Adrenal gland (tissue), 12 donors: ENCODE measurements around the gene SEMA3G. TPM values are rescaled to one million over a fixed set of nuclear protein-coding genes. Genes with fewer than 3 reads are reported as not detected.

Experiments used
- DNase-seq, 7 donors: peaks; one replicate each; pipeline ENCODE4 v3.0.0-alpha.2; 2019 to 2020
- H3K27ac ChIP-seq, 5 donors: fragments of 200-600 bp; sonication (generic) in 4 of 5; 1 replicate in 3 of 5; 2 replicates in 2 of 5; pipeline versions ENCODE4 v1.5.1 to v1.8.0; 2016 to 2020; ENCODE audit warnings: mild to moderate bottlenecking in 1 of 5
- H3K27me3 ChIP-seq: fragments of 200-600 bp; 2 replicates; pipeline ENCODE4 v1.8.0; 2021
- H3K36me3 ChIP-seq, 2 donors: fragments of 200-600 bp; replicated peaks in 1 of 2; 1 replicate in 1 of 2; 2 replicates in 1 of 2; pipeline versions ENCODE4 v1.5.1 to v1.8.0; 2018 to 2022
- H3K4me1 ChIP-seq, 2 donors: fragments of 200-600 bp; replicated peaks in 1 of 2; 1 replicate in 1 of 2; 2 replicates in 1 of 2; pipeline versions ENCODE4 v1.5.1 to v1.8.0; 2018 to 2021
- H3K4me3 ChIP-seq, 4 donors: fragments of 200-600 bp; sonication (generic) in 3 of 4; one replicate each; pipeline ENCODE4 v1.5.1; 2016 to 2018
- H3K9me3 ChIP-seq, 3 donors: fragments of 200-600 bp; sonication (generic) in 1 of 3; replicated peaks in 1 of 3; 1 replicate in 2 of 3; 2 replicates in 1 of 3; pipeline versions ENCODE4 v1.5.1 to v1.8.0; 2016 to 2021
- POLR2A ChIP-seq, 2 donors: fragments of 450-650 bp; IDR thresholded peaks; one replicate each; pipeline ENCODE4 v1.6.1; 2017; ENCODE audit warnings: antibody characterized with exemption in 2 of 2, mild to moderate bottlenecking in 2 of 2, moderate library complexity in 1 of 2
- WGBS, 4 donors: extraction: QIAGEN DNeasy Blood & Tissue Kit in 2 of 4; methylation state at CpG; one replicate each; pipeline versions ENCODE4 v1.1.5 to v1.1.7; 2013 to 2017; 5-methylcytosine and 5-hydroxymethylcytosine counted together
- intact Hi-C, 2 donors: fragments of 100-400 bp; cut with DNase I; formaldehyde crosslinking; loops; one replicate each; pipeline versions ENCODE4 v1.14.1 to v1.15.0; 2022 to 2023
- polyA plus RNA-seq, 3 donors: library from polyadenylated mRNA; stranded (reverse); fragments of 200-250 nt in 2 of 3; fragments of 350-450 nt in 1 of 3; fragmentation: Illumina TruSeq in 1 of 3; extraction: RNeasy Lipid Tissue Mini Kit (QIAGEN cat#74804) in 1 of 3; gene quantifications; one replicate each; pipeline ENCODE4 v1.2.3, GENCODE V29; 2013 to 2014
- total RNA-seq, 9 donors: library from RNA; depleted of rRNA in 4 of 9; stranded (reverse); fragments of >200 nt in 4 of 9; fragments of 120-200 nt in 1 of 9; fragmentation: NEBNext Ultra II Directional in 1 of 9; extraction: Animal tissue kit (Norgen Biotek cat#: 25700) in 1 of 9; gene quantifications; one replicate each; pipeline versions ENCODE4 v1.1.0 to v1.2.4, GENCODE V29; 2013 to 2023
- TF ChIP-seq, protein P1 (sequence below), 6 experiments: fragments of 450-650 bp in 4 of 6; fragments of 200-600 bp in 2 of 6; sonication (generic) in 1 of 6; IDR thresholded peaks; 1 replicate in 5 of 6; 2 replicates in 1 of 6; pipeline versions ENCODE4 v1.5.1 to v1.8.0; 2016 to 2021; ENCODE audit warnings: antibody characterized with exemption in 6 of 6, mild to moderate bottlenecking in 2 of 6, moderate library complexity in 1 of 6
- donor health status: healthy with polysubstance abuse.
- donor health status: Bipolar disorder and iron deficiency.
- donor health status: DM: yes; HTN: yes; CAD: no.
- donor health status: DM: no; HTN: no; CAD: no.
- donor health status: DM: no; HTN: no; CAD: no.
- donor health status: DM: yes; HTN: yes; CAD: no.

Gene SEMA3G
- total and polyA plus RNA-seq, 12 donors = 0.81 to 6.8 (median 2.9) TPM

DNA sequence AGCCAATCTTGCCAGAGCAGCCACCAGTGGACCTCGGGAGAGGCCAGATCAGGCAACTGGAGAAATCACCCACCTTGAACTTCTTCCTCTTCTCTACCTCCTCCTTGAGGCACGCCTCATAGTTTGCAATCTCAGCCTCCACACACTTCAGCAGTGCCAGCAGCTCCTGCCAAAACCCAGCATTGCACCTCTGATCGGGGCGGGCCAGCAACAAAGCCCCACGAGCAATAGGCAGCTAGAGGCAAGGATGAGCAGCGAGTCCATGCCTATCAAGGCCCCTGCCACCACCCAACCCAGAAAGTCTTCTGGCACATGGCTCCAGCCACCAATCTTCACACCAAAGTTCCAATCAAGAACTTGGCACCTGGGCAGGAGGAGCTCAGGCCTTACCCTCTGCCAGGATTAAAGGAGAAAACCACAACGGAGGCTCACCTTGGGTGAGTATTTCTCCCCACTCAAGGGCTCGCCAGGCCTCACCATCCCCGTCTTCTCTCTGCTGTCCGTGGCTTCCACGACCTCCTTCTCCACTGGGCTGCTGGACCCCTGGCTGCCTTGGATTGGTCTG is 42.1 kb downstream of the SEMA3G start:
- H3K27me3 ChIP-seq = no peaks in the 10 kb centered on the region
- peaks cover 0 to 73% of the 10 kb centered on the region in 2 donors for H3K36me3 ChIP-seq
- peak in 1 of 7 donors; percentile 10 for DNase-seq
- WGBS, 4 donors = 84 to 96% (median 92%) methylated on average over 6 to 11 of the region's 11 CpGs
- H3K27ac ChIP-seq = no peak overlapping the region
- peaks cover 5 to 13% of the 10 kb centered on the region in 2 donors for H3K4me1 ChIP-seq
- no peaks in the 10 kb centered on the region for H3K9me3 ChIP-seq
- intact Hi-C loops = no loop called here
- TF ChIP-seq POLR2A (IDR thresholded peaks at IDR 0.05) = no peak
- TF ChIP-seq, protein P1, sequence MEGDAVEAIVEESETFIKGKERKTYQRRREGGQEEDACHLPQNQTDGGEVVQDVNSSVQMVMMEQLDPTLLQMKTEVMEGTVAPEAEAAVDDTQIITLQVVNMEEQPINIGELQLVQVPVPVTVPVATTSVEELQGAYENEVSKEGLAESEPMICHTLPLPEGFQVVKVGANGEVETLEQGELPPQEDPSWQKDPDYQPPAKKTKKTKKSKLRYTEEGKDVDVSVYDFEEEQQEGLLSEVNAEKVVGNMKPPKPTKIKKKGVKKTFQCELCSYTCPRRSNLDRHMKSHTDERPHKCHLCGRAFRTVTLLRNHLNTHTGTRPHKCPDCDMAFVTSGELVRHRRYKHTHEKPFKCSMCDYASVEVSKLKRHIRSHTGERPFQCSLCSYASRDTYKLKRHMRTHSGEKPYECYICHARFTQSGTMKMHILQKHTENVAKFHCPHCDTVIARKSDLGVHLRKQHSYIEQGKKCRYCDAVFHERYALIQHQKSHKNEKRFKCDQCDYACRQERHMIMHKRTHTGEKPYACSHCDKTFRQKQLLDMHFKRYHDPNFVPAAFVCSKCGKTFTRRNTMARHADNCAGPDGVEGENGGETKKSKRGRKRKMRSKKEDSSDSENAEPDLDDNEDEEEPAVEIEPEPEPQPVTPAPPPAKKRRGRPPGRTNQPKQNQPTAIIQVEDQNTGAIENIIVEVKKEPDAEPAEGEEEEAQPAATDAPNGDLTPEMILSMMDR (IDR thresholded peaks at IDR 0.05) = no peak
- no peak overlapping the region for H3K4me3 ChIP-seq

DNA sequence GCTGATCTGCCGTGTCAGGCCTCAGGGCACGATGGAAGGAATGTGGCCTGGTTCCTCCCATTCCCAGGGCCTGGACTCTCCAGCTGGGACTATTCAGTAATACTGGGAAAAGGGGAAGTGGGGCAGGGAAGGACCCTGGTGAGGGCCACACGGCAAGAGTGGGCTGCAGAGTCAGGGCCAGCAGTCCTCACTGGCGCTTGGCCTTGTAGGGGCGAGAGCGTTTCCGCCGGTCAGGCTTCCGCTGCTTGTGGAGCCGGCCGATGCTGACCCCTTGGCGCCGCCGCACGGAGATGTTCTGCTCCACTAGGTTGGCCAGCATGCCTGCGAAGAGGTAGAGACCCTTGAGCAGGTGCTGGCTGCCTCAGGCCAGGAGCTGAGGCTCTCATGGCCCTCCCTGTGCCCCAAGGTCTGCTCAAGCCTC is 42.8 kb downstream of the SEMA3G start:
- no peak overlapping the region for H3K27ac ChIP-seq
- no peaks in the 10 kb centered on the region for H3K9me3 ChIP-seq
- no peak for DNase-seq
- no peak overlapping the region for H3K4me3 ChIP-seq
- intact Hi-C loops = no loop called here
- peaks cover 0 to 66% of the 10 kb centered on the region in 2 donors for H3K36me3 ChIP-seq
- TF ChIP-seq, protein P1 (IDR thresholded peaks at IDR 0.05) = no peak
- 89 to 95% (median 92%) methylated on average over 6 to 16 of the region's 16 CpGs for WGBS, 4 donors
- H3K4me1 ChIP-seq = peaks cover 0 to 7% of the 10 kb centered on the region in 2 donors
- H3K27me3 ChIP-seq = no peaks in the 10 kb centered on the region

DNA sequence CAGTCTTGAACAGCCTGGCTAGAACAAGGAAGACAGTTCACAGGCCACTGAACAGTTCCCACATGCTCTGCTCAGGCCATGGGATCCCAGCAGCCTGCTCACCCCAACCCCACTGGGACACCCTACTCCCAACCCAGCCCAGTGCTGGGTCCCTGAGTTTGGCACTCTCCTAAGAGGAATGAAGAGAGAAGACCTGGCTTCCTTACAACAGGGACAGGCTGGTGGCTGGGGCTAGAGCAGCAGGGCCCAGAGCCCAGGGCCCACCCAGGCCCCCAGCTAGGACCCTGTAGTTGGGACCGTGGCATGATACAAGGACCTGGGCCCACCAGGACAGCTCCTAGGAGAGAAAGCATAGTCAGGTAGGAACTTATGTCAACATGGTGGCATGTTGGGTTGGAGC is 43.4 kb downstream of the SEMA3G start:
- intact Hi-C loops = no loop called here
- Histone ChIP-seq H3K4me1 (peaks cover 0 to 7% of the 10 kb centered on the region in 2 donors), H3K9me3 (no peaks in the 10 kb centered on the region), H3K36me3 (peaks cover 0 to 61% of the 10 kb centered on the region in 2 donors), H3K4me3 (no peak overlapping the region), H3K27me3 (no peaks in the 10 kb centered on the region), H3K27ac (no peak overlapping the region)
- 93 to 100% (median 97%) methylated on average over 1 of the region's 1 CpG for WGBS, 4 donors
- TF ChIP-seq, protein P1 (IDR thresholded peaks at IDR 0.05) = no peak
- no peak for TF ChIP-seq POLR2A (IDR thresholded peaks at IDR 0.05)
- DNase-seq = no peak

DNA sequence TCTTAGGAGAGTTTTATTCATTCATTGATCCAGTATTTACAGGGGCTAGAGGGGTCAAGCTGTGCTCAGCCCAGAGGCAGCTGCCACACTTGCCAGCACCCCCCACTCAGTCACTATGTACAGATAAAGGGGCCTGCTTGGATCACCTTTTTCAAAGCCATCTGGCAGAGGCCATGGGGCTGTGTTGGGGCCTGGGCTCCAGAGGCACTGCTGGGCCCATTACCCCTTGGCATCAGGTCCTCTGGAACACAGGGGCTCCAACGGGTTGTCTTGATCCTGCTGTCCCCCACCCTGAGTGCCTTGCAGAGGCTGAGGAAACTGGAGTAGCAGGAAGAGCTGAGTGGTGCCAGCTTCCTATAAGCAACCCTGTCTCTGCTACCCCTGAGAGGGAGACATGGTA is 43.9 kb downstream of the SEMA3G start:
- 83 to 95% (median 94%) methylated on average over 1 of the region's 1 CpG; no CpG with 5 or more reads in 1 of the 4 donors for WGBS, 4 donors
- Histone ChIP-seq H3K27ac (no peak overlapping the region), H3K4me3 (no peak overlapping the region), H3K27me3 (no peaks in the 10 kb centered on the region), H3K4me1 (peaks cover 0 to 7% of the 10 kb centered on the region in 2 donors), H3K9me3 (no peaks in the 10 kb centered on the region), H3K36me3 (peaks cover 0 to 55% of the 10 kb centered on the region in 2 donors)
- no peak for DNase-seq
- TF ChIP-seq, protein P1 (IDR thresholded peaks at IDR 0.05) = no peak
- no peak for TF ChIP-seq POLR2A (IDR thresholded peaks at IDR 0.05)
- intact Hi-C loops = no loop called here
